HG02678 (cell line): ENCODE data around the gene ZC2HC1C.

Experiments used
- ATAC-seq: cut with Tn5 transposase; IDR thresholded peaks from one replicate; pipeline ENCODE4 v1.9.1; 2021; ENCODE audit warnings: mild to moderate bottlenecking, moderate library complexity; ENCODE audit not compliant: unreplicated experiment

The ZC2HC1C gene

GRCh38 chr14:75069121-75069810 lies at the start of gene ZC2HC1C:
Gene ZC2HC1C (plus strand): TSS chr14:75069641. CDS start chr14:75070574, 933 bp downstream.
- ATAC-seq: peak; percentile 69

DNA sequence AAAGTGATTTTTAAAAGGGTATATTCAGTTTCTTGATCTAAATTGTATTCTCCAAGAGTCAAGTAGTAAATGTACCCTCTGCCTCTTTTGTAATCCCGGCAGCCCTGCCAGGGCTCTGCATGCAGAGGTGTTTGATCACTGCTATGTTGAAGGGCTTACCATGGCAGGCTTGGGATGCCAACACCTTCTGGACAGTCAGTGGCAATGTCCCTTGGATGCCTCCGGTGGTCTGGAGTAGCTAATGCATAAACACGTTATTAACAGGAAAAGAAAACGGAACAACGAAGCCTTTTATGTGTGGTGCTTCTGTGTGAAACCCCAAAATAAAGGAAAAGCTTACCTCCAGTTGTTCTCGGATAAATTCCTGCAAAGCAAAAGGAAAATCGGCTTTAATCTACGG lies 46.8 kb upstream of the ZC2HC1C start:
- no peak for ATAC-seq

- ATAC-seq: no peak
These were observed 46.3 kb upstream of the ZC2HC1C start for GRCh38 chr14:75023108-75023507.

DNA sequence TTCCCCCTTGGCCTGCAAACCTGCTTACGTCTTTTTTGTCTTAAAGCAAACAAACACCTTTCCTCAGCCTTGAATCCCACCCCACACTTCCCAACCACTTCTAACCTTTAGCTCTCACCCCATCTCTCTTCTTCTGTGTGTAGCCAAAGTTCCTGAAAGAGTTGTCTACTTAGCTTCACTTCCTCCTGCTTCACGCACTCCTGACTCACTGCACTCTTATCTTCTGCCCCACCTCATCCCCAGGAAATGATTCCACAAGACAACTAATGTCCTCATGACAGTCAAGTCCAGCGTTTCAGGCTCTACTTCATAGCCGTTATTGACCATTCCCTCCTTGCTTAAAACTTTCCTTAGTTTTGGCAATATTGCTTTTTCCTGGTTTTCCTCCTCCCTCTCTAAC lies 44.4 kb upstream of the ZC2HC1C start:
- ATAC-seq: no peak

- no peak for ATAC-seq
These were observed 43.6 kb upstream of the ZC2HC1C start for GRCh38 chr14:75025876-75026275.

DNA sequence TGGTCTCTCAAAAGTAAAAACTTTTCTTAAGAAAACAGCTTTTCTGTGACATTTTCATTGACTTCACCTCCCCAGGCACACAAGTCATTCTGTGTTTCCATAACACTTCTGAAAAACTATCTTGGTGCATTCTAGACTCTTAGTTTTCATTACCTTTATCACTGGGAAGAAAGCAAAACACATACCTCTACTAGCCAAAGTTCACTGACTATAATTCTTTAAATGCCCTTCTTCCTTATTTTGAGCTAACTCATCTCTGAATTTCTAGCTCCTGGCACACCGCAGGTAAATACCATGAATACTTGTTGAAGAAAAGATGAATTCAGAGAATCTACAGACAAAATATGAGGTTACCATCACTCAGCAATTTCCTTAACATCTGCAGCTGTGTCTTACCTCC lies 39.3 kb upstream of the ZC2HC1C start:
- ATAC-seq: no peak

DNA sequence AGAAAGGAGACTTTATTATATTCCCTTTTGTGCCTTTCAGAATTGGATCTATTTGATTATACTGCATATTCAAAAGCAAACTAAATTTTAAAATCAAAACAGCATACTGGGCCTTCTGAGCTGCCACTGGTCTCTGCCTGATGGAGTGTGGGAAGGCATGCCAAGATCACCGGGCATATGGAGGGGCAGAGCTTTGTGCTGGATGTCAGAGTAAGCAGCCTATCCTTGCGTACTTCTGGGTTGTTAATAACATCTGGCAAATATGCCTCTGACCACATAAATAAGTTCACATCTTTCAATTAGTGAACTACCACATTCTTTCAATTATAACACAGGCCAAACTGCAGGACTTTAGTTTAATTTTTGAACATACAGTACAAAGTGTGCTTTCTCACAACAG lies 36.5 kb upstream of the ZC2HC1C start:
- ATAC-seq: no peak

GRCh38 chr14:75040507-75040906 lies 28.9 kb upstream of the ZC2HC1C start:
- ATAC-seq: no peak

DNA sequence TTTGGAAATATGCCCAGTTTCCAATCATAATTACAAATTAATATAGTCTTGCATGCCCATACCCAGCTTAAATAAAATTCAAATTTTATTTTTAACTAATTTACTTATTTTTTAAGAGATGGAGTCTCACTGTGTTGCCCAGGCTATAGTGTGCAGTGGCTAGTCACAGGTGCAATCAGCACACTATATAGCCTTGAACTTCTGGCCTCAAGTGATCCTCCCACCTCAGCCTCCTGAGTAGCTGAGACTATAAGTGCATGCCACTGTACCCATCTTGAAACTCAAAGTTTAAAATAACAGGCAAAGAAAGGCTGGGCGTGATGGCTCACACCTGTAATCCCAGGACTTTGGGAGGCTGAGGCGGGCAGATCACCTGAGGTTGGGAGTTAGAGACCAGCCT lies 28.5 kb upstream of the ZC2HC1C start:
- ATAC-seq: no peak

DNA sequence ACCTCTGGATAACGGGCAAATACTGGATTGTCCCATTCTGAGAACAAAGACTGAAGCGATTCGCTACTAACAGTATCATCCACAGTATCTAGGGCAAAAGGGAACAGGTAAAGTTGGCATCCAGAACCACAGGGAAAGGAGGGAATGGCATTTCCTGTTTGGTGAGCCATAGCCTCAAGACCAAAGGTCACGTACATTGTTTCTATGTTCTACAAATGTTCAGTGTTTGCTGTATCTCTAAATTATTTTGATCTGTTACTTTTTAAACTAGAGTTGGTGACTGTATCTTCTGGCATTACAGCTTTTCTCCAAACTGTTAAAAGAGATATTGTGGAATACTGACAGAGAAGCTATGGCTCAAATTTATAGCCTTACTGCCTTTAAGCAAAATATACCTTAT lies 27.8 kb upstream of the ZC2HC1C start:
- ATAC-seq: no peak

DNA sequence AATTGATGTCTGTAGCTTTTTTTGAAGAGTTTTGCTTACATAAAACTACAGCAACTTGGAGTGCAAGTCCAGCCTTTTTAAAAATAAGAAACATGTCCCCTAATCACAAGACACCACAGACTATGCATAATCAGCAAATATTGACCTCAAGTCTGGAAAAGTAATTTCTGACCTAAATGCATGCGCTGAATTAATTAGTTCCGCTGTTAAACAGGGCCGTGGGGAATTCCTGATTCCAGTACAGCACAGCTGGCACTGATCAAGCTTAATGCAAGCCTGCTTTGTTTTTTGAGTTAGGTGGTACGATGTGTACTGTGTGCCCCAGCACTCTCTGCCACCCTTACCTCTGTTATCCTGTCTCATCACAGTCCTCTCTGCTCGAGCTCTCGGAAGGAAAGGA lies 27.4 kb upstream of the ZC2HC1C start:
- ATAC-seq: no peak

- ATAC-seq: no peak
These were observed 25.1 kb upstream of the ZC2HC1C start for GRCh38 chr14:75044322-75044721.

DNA sequence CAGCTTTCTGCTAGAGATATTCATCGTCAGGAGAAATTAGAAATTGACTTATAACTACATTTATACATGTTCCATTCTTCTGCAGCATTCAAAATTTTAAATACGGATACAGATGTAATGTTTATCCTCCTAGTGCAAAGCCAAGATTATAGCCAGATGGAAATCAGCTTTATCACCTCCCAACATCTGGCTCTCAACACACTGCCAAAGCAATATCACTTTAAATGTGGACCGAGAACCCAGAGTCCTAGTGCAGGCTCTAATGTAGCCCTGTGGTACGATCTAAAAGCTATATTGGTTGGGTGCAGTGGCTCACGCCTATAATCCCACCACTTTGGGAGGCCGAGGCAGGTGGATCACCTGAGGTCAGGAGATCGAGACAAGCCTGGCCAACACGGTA lies 24.7 kb upstream of the ZC2HC1C start:
- ATAC-seq: no peak

GRCh38 chr14:75046275-75046674 lies 23.2 kb upstream of the ZC2HC1C start:
- no peak for ATAC-seq

DNA sequence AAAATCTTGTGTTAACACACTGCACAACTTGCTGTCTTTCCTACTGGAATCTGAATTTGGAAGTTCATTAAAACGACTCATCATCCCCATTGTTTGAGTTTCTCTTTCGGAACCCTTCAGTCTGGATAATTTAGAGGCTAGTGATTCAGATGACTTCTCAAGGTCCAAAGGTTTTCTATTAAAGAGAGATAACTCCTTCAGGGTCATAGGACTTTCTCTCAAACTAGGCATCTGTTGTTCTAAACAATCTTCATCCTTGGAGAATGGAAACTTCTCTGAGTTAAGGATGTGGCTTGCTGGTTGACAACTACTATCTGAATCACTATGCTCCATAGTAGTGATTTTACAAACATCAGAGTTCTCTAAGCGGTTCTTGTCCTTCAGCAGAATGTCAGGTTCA lies 22.5 kb upstream of the ZC2HC1C start:
- ATAC-seq: no peak

DNA sequence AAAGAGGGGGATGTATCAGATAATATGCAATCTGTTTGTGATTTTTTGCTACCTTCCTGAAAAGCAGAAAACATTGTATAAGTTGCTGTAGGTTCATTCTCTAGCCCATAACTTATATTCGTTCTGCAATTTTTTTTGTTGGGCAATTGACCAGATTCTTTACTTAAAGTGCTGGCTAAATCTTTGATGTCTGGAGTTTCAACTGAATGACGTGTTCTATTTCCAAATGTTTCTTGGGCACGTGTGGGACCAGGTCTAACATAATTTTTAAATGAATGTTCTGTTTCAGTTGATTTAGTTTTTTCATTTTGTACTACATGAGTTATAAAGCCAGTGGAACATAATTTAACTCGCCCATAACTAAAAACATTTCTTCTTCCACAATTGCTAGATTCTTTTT lies 21.9 kb upstream of the ZC2HC1C start:
- ATAC-seq: no peak

DNA sequence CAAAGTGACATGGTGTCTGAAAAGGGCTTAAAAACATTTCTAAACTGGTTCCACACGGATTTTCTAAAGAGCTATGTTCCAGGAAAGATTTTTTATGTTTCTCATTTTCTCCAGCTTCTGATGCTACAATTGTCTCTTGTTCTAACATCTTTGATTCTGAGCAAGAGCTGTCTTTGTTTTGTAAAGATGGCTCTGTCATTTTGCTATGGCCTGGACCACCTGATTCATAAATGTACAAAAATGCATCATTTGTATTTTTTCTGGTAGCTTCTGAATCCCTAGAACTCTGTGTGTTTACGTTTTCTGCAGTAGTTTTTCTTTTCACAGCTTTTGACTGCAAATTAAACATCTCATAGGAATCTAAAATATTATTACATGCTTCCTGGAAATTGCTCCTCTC lies 21.3 kb upstream of the ZC2HC1C start:
- no peak for ATAC-seq

DNA sequence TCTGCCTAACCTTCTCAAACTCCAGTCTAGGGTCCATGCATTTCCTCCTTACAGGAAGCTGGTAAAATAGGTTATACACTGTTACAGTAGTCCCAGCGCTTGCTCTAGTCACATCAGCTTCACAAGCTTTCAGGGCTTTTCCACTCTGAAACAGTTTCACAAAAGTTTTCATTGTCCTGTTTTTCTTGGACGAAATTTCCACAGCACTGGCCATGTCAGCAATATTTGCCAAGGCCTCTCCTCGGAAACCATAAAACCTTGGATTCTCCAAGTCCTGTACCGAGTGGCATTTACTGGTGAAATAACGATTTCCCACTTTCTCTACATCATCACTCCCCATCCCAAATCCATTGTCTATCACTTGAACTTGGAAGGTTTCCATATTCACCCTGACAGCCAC lies 20.3 kb upstream of the ZC2HC1C start:
- no peak for ATAC-seq

DNA sequence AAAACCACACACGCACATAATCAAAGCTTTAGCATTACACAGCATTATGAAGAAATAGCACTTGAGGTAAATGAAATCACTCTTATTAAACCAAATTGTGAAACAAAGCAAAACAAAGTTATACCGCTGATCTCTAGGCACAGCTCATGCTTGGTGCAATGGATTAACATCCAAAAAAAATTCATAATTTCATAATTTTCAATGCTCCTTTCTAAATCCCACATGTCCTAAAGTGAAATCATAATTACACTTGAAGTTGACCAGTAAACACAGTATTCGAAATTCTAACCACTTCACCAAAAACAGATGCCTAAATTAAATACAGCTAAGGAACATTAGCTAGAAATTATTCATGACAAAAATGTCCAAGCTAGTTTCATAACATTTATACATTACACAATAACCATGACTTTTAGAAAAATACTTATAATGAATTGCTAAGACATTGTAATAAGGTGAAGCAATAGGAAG lies 19.7 kb upstream of the ZC2HC1C start:
- ATAC-seq: no peak

- peak; percentile 71 for ATAC-seq
These were observed 18.4 kb upstream of the ZC2HC1C start, which contains the start of gene MLH3 for GRCh38 chr14:75050852-75051555. Gene MLH3 (minus strand): TSS chr14:75051467. CDS start chr14:75049655, 1,812 bp downstream.

DNA sequence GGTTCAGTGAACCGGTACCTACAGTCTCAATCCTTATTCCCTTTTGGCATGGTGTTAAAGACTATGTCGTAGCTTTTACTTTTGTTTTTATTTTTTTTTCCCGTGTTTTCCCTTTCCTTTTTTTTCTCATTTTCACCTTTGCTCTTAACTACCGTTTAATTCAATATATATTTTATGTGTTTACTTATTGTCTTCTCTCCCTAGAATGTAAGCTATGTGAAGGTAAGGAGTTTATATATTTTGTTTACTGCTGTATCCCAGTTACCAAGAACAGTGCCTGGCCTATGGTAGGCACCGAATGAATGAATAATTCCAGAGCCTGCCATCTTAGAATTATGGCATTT lies 17.9 kb upstream of the ZC2HC1C start:
- no peak for ATAC-seq
